ENCODE results near the gene AQP3.
A peak's percentile ranks its signal among the peaks of the same experiment; 100 is the strongest.
"Not testable (repeated sequence)": the region's sequence is repeated elsewhere in the genome, so short reads cannot be mapped to it uniquely, and the experiment has no call there.

AQP3 gene

DNA sequence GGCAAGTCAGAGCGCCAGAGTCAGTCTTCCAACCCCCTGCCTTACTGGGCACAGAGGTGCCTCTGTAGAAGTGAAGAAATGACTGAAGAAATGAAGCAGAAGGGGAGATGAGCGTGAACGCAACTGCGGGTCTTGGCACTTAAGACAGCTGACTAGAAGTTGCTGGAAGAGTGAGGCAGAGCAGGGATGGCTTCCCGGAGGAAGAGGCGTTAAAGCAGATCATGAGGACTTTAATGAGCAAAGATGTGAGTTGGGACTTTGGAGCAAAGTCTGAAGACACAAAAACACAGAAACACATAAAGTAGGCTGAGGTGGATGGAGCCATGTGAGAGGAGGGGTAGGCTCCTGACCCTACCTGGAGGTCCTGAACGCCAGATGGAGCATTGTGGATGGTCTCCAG, 7.2 kb downstream of the AQP3 start:
- DNase-seq, result no peak

DNA sequence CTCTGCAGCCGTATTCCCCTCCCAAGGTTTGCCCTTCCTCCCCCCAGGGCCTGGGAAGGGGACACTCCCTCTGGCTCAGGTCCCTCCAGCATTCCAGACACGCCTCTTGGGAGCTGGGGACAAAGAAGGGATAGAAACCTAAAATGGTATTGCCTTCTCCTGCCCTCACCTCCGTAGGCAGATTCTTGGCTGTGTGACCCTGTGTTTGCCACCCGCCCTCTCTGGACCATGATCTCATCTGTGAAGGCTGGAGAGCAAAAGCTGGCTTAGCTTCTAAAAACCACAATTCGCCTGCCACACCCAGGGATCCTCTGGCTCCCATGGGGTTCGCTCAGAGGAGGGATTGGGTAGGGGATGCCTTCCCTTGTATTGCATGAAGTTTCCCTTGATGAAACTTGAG, 7.7 kb downstream of the AQP3 start:
- DNase-seq, result no peak

DNA sequence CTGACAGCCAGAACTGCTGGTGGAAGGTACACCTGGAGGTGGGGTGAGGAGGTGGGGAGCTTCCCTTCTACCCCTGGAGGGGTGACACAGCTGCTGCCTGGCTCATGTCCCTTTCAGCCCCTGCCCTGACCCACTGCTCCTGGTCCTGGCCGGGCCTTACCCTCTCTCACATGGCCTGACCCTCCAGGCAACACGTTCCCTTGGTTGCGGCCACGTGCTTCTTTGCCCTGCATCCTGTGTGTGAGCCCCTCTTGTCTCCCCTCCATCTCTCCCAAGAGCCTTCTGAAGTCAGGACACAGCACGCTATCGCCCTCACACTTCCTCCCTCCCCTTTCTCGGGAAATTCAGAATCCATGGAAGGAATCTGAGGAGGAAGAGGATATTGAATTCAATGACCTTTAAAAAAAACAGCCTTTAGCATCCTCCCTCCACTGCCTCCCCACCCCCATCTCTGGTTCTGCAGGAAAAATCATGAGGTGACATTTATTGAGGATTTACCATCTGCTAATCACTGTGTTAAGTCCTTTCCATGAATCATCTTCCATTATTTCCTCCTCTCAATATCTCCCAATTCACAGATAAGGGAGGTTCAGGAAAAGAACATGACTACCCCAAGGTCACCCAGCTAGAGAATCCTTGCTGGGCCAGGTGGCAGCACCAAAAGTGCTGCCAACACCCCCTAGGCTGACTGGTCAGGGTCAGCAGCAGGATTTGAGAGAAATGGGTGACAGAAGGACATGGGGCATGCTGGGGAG, 8.3 kb downstream of the AQP3 start:
- no peak for DNase-seq

DNA sequence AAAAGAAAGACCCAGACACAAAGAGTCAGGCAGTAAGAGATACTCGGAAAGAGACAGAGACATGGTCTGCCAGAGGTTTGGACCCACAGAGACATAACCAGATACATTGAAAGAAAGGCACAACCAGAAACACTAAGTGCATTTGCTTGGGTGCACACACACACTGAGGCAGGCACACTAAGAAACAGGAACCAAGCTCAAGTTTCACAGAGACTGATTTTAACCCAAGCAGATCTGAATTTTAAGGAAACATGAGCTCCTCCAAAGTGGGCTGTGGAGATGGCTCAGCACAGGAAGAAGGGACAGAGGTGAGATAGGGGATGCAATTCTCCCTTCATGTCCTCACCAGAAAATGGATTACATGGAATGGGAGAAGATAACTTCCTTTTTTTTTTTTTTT, 9.5 kb downstream of the AQP3 start:
- DNase-seq, result no peak

DNA sequence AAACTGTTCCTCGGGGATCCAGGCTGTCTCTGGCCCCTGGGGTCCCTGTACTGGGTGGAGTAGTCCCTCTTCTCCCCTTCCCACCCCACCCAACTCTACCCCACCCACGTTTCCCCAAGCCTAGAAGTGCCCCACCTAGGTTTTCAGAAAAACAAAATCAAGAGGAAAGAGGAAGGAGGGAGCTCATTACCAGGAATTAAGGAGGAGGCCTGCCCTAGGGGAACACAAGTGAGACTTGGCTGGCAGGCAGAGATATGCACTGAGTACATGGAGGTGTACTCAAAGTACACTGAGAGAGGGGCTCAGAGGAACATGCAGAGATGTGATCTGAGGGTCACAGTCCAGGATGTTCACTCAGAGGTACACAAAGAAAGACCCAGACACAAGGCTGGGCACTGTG, 10.2 kb downstream of the AQP3 start:
- no peak for DNase-seq

DNA sequence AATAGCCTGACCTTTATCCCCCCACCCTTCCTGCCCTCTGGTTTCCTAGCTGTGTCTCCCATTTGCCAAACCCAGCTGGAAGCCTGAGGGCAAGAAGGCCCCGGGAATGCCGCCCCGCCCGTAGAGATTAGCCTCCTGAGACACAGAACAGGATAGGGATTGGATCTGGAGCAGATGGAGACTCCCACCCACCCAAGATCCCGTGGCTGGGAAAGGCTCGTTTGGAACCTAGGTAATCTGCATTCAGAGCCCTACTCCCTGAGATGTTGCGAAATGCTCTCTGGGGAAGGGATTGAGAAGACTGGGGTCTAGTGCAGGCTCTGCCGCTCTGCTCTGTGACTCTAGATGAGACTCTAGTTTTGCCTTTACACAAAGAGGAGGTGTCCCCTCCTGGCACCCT, 10.9 kb downstream of the AQP3 start:
- DNase-seq, result peak; percentile 96

DNA sequence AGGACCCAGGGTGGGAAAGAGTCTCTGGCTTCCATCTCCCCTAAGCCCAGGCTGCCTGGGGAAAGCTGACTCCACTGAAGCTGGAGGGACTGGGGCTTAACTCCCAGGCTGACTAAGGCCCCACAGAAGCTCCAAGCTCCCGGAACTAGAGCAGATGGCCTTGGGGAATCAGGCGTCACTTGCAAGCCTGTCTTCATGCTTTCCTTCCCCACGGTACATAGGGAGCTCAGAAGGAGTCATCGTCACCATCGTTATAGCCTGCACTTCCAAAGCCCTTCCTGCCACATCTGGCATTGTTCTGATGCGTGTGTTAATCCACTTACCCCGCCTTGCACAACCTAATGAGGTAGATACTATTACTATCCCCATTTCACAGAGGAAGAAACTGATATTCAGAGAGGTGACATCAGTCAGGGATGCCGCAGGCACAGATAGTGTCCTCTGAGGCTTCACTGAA, 11.5 kb downstream of the AQP3 start:
- no peak for DNase-seq

DNA sequence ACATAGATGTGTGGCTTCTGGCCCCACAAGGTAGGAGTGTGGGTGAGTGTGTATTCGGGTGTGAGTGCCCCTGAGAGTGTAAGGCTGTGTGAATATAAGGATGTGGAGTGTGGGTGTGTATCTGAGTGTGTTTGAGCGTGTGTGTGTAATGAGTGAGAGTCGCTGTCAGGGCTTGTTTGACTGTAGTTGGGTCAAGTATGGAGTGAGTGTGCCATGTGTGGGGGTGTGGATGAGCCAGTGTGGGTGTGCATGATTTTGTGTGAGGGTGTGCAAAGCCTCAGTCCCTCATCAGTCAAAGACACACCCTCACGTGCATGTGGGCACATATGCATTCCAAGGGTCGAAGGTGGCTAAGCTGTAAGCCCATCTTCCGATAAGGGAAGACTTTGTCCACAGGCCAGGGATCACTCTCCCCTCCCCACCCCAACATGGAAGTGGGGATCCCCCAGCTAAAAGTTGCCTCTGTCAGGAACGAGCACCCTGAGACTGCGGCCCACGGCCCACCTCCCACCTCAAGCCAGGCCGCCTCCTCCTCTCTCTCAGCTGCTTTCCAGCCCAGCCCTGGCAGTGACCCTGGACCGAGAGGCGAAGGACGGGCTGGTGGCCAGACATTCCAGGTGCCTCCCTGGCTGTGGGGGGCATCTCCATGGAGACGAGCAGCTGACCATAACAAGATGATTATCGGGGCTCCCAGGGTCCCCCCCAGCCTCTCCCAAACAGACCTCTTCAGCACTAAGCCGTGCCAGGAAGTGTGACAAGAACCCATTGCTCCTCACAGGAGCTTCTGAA, 12.9 kb downstream of the AQP3 start:
- DNase-seq, result no peak

DNA sequence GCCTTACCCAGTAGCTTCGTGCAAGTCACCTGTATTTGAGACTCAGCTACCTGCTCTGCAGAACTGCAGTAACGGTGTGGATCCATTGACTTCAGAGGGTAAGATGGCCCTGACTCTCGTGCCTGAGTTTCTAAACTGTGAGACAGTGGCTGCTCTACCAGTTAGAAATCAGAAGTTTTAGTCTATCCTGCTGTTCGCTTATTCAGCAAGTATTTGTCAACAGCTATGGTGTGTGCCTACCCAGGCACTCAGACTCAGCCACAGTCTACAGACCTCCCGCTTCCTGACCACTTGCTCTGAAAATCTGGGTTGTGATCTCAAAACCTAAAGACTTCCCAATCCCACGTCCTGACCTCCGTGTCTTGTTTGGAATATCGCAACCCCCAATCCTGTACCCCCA, 13.5 kb downstream of the AQP3 start:
- no peak for DNase-seq

DNA sequence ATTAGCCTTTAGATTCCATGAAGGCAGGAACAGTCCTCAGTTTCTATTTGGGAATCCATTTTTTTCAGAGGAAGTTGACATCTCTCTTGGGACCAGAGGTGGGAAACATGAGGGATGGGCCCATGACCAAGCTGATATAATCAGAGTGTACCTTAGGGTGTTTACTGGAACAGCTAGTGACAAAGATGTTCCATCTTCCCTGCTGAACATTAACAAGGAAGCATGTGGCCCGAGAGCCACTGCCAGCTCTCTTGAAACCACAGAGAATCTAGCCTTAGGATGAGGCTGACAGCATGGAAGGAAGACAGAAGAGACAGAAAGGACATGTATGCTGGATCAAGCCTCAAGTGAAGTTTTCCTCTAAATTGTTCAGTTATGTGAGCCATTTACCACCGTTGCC, 16.0 kb downstream of the AQP3 start:
- DNase-seq, result no peak

DNA sequence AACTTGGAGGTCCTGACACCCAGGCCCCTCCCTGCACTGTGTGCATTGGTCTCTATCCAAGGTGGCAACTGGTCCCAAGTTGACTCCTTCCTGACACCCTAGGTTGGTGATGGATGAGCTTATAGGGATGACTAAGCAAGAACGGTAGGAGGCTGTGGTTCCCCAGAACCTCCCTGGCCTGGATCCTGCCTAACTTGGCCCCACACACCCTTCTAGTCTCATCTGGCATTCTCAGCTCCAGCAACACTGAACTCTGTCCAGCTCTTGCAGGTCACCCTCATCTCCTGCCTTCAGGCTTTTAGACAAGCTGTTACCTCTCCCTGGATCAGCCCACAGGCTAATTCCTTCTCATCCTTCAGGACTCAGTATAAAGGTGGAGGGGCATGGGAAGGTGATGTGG, 16.5 kb downstream of the AQP3 start:
- DNase-seq, result no peak

DNA sequence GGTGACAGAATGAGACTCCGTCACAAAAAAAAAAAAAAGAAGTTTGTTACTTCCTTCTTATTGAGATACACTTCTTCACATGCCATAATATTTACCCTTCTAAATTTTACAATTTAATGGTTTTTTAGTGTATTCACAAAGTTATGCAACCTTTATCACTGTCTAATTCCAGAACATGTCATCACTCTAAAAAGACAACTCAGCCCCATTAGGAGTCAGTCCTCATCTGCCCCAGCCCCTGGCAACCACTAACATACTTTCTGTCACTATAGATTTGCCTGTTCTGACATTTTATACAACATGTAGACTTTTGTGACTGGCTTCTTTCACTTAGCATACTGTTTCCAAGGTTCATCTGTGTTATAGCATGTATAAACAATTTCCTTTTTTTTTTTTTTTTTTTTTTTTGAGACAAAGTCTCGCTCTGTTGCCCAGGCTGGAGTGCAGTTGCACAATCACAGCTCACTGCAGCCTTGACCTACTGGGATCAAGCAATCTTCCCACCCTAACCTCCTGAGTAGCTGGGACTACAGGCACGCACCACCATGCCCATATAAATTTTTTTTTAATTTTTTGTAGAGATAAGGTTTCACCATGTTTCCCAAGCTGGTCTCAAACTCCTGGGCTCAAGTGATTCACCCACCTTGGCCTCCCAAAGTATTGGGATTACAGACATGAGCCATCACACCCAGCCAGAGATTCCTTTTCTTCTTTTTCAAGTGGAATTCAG, 18.0 kb downstream of the AQP3 start:
- DNase-seq, result no peak

DNA sequence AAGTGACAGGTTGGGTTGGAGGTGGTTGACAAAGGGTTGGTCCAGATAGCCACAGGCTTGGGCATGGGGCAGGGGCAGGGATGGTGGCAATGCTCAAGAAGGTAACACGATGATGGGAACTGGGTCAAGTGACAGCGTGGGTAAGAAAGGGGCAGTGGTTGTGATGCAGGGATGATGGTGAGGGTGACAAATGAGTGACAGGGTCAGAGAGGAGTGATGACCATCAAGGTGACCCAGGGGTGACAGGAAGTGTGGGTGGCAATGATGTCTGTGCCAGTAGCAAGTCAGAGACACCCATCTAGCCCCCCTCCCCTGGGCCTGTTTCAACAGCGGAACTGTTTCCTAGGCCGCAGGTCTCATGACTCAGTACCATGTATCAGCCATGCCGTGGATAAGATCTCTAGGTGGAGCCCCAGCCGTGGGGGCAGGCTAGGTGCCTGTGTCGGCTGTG, 20.5 kb downstream of the AQP3 start:
- no peak for DNase-seq

DNA sequence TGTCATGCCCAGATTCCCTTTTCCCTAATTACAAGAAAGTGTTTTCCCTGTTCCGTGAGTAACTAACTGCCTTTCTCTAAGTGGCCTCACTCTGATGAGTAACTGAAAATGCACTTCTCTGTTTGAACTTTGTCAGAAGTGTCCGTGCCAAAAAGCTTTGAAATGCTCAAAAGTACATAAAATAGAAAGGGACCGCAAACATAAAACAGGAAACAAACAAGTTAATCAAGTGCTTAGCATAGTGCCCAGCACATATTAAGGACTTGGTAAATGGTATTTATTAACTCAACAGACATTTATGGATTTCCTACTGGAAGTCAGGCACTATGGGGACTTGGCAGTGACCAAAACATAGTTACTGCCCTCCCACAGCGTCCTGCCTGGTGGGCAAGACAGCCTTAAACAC, 22.3 kb downstream of the AQP3 start:
- DNase-seq, result no peak

DNA sequence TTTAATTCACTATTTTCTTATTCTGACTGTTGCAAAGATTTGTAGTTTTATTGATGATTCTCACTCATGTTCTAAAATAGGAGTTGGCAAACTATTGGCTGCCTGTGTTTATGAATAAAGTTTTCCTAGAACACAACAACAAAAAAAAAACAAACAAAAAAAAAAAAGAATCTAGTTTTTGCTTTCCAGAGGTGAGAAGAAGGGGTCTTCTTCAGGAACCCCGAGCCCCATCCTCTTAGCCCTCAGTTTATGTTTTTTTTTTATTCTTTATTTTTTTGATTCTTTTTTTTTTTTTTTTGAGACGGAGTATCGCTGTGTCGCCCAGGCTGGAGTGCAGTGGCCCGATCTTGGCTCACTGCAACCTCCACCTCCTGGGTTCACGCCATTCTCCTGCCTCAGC, 22.9 kb downstream of the AQP3 start:
- not testable (repeated sequence) for DNase-seq

DNA sequence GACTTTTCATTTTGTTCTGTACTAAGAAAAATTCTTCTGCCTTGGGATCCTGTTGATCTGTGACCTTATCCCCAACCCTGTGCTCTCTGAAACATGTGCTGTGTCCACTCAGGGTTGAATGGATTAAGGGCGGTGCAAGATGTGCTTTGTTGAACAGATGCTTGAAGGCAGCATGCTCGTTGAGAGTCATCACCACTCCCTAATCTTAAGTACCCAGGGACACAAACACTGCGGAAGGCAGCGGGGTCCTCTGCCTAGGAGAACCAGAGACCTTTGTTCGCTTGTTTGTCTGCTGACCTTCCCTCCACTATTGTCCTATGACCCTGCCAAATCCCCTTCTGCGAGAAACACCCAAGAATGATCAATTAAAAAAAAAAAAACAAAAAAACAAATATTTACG, 23.4 kb downstream of the AQP3 start:
- not testable (repeated sequence) for DNase-seq

DNA sequence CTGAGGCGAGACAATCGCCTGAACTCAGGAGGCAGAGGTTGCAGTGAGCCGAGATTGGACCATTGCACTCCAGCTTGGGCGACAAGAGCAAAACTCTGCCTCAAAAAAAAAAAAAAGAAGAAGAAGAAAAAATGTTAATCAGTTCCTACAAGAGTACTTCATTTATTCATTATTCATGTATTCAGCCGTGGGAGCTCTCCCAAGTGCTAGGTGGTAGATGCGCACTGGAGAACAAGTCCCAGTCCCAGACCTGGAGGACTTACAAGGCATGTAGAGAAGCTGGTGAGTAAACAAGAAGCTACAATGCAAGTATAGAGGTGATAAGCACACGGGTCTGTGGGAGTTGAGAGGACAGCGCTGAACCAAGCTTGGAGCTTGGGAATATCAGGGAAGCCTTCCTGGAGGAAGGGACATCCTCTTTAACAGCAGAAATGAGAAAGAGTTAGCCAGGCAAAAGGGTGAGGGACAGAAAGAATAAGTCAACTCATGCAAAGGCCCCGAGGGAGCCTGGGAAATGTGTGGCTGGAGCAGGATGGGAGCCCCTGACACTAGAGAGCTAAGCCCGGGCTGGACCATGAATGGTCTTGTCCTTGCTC, 27.6 kb downstream of the AQP3 start:
- DNase-seq, result no peak

DNA sequence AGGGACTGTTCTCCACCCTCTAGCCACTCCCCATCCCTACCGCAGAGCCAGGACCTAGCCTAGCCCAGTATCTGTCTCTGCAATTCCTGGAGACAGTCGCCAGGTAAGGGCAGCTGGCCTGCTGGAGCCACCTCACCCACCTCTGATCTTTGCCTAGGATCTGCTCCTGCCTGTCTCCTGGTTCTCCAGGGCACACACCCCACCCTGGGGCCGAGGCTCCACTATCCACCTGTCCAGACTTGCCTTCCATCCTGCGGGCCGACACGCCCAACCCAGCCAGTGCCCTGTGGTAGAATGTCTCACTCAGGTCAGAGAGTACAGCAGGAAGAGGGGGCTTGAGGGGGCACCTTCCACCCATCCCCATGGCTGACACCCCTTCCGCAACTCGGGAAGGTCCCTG, 29.3 kb downstream of the AQP3 start:
- no peak for DNase-seq

DNA sequence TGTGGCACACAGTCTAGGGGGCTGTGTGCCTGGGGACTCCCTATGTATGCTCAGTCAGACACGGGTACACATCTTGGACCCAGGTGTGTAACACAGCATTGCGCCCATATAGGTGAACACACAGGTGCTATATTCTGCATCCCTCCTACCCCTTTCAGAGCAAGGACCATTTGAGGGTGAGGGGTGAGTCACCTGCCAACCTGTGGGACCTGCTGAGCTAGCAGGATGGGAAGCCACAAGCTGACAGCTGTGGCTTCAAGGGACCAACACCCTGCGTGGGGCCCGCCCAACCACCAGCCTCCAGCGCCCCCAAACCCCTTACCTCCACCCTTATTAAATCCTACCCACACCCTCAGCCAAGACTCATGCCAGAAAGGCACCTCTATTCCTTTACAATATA, 30.4 kb downstream of the AQP3 start:
- no peak for DNase-seq

DNA sequence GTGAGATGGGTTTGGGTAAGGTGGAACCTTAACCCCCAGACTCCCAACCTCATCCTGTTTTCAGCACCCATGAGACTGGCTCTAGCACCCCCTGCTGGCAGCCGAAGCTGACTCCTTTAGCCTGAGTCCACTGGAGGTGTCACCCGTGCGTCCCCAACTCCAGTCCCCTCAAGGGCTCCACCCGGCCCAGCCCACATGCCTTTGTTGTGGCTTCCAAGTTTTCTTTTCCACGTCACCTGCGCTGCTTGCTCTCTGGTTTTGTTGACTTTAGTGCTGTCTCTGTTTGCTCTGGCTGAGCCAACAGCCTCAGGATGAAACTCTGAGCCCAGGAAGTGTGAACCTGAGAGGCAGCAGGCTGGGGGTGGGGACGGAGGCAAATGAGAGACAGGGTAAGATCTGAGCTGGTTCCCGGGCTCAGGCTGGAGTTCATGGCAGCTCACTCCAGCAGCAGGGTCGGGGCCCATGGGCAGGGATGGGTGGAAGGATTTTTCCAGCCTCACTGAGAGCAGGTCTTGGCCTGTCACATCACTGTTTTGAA, 31.8 kb downstream of the AQP3 start:
- DNase-seq, result peak; percentile 78

DNA sequence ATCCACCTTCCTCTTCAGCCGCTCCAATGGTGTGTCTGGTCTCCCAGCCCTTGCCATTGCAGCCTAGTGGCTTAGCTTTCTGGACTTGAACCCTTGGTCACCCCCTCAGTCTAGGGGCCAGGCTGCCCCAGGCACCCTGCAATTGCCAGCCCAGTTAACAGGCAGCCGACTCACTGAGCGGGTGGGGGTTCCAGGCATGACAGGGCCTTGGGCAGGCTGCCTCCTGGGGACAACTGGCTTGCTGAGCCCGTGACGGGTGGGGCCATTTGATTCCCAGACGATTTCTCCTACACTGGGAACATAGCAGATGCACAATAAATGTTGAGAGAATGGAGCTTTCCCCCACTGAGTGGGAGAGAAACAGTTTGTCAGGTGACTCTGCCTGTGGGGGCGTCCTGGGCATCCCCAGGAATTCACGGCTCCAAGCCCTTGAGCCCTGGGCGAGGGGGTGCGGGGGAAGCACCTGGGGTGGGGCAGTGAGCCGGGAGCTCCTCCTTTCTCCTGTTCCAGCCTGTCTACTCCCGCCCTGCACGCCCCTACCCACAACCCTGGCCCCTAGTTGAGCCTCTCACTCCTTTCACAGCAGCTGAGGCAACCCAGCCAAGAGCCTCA, 32.4 kb downstream of the AQP3 start:
- DNase-seq, result no peak

DNA sequence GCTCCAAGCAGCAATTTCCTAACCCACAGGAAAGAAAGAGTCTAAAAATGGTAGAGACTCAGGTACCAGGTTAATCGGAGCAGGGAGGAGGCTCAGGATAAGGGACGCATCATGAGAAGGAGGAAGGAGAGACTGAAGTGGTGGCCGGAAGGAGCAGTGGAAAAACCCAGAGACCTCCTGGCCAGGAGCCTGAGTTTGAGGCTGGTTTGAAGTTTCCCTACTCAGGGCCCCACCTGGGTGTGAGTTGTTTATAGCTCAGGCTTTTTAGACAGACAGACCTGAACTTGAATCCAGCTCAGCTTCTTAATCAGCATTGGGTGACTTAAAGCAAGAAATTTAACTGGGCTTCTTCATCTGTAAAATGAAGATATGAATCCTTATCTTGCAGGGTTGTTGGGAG, 33.1 kb downstream of the AQP3 start:
- DNase-seq, result no peak

DNA sequence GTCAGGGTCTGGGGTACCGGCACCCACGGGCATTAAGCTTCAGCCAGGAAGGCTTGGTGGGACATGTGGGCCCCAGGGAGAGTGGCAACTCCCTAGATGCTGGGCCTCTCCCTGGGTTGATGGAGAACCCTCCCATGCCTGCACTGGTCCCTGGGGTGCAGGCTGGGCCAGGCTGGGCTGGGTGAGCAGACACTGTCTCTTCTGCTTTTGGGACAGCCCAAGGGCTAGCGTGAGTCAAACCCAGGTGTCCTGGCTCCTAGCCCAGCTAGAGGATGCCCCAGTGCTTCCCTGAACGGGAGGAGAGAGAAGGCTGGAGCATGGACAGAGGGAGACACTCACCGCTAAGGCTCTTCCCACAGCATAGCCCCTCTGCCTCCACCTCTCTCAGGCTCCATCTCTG, 39.3 kb downstream of the AQP3 start:
- DNase-seq, result no peak

All from islet precursor cell (in vitro differentiated cells).